ENCODE measurements around the gene STX2. TPM values are rescaled to one million over a fixed set of nuclear protein-coding genes. Genes with fewer than 3 reads are reported as not detected.

The STX2 gene
- total and polyA plus RNA-seq, 10 of the 15 experiments (the other 5 are each of a cell fraction or from before 2014, with no cell fraction given) = 6.0 to 22.2 (median 10.0) TPM

GRCh38 chr12:130788515-130788914 lies 50.5 kb downstream of the STX2 start:
- WGBS (ENCODE audit: insufficient coverage, insufficient replicate concordance, low lambda C conversion rate, missing lambda C conversion rate) = 92% methylated on average over 19 of the region's 21 CpGs
- FAIRE-seq (no peak), ATAC-seq (no peak), DNase-seq (ENCODE audit: low read depth, low spot score) (no peak)
- no TSS peak for BruUV-seq (replicated peaks)
- Histone ChIP-seq H3K27me3 (replicated peaks in 1 of 2; ENCODE audit: control insufficient read depth in 2 of 2, insufficient read depth in 2 of 2, low read length in 1 of 2) (no peaks in the 10 kb centered on the region), H4K20me1 (ENCODE audit: control insufficient read depth, insufficient read depth) (no peaks in the 10 kb centered on the region), H3K4me1 (ENCODE audit: control insufficient read depth, insufficient read depth, low read length) (no peaks in the 10 kb centered on the region), H3K36me3 (ENCODE audit: control insufficient read depth in 2 of 2, insufficient read depth in 2 of 2, low read length in 1 of 2) (no peaks in the 10 kb centered on the region; a peak in 1 of 4 replicates), H3K4me3 (no peak overlapping the region), H3K4me2 (ENCODE audit: control insufficient read depth, insufficient read depth) (no peak overlapping the region), H3K9me3 (replicated peaks; ENCODE audit: control insufficient read depth, insufficient read depth, low read length) (no peaks in the 10 kb centered on the region; the same call in 1 of the 3 replicates), H2AFZ (ENCODE audit: control insufficient read depth, low read depth, low read length) (no peak overlapping the region), H3K27ac (ENCODE audit: control insufficient read depth, insufficient read depth) (no peak overlapping the region), H3K9ac (ENCODE audit: control insufficient read depth, insufficient read depth, low read length) (no peak overlapping the region), H3K79me2 (ENCODE audit: control insufficient read depth, insufficient read depth, low read length) (no peaks in the 10 kb centered on the region)
- in situ Hi-C loops (cut with MboI) = no loop called here
- RAD21 ChIA-PET (ENCODE audit: unreplicated experiment) = no interaction called here
- intact Hi-C loops (cut with micrococcal nuclease; ENCODE audit: unreplicated experiment) = no loop called here
- CTCF ChIA-PET = no interaction called here
- TF ChIP-seq SPI1 (IDR thresholded peaks at IDR 0.05; ENCODE audit: borderline replicate concordance, insufficient read depth, low read depth, low read length) (no peak), MYB (IDR thresholded peaks at IDR 0.05; ENCODE audit: borderline replicate concordance, low read depth, low read length) (no peak), RFX5 (IDR thresholded peaks at IDR 0.05; ENCODE audit: low read depth, low read length) (no peak), IRF4 (IDR thresholded peaks at IDR 0.05; ENCODE audit: low read depth, low read length) (no peak), LARP7 (IDR thresholded peaks at IDR 0.05) (no peak), ZZZ3 (IDR thresholded peaks at IDR 0.05; ENCODE audit: control insufficient read depth, insufficient read length, low read depth) (no peak), POLR2AphosphoS2 (IDR thresholded peaks at IDR 0.05; ENCODE audit: low read depth, low read length) (no peak), ZBED1 (IDR thresholded peaks at IDR 0.05; ENCODE audit: borderline replicate concordance) (no peak), ZNF687 (IDR thresholded peaks at IDR 0.05) (no peak), ZSCAN29 (IDR thresholded peaks at IDR 0.05) (no peak), ZBTB40 (IDR thresholded peaks at IDR 0.05; ENCODE audit: borderline replicate concordance) (no peak), NRF1 (conservative IDR thresholded peaks at IDR 0.05; ENCODE audit: low read depth, low read length) (no peak), JUND (IDR thresholded peaks at IDR 0.05; ENCODE audit: low read depth, low read length) (no peak)
- TF ChIP-seq, protein P1, sequence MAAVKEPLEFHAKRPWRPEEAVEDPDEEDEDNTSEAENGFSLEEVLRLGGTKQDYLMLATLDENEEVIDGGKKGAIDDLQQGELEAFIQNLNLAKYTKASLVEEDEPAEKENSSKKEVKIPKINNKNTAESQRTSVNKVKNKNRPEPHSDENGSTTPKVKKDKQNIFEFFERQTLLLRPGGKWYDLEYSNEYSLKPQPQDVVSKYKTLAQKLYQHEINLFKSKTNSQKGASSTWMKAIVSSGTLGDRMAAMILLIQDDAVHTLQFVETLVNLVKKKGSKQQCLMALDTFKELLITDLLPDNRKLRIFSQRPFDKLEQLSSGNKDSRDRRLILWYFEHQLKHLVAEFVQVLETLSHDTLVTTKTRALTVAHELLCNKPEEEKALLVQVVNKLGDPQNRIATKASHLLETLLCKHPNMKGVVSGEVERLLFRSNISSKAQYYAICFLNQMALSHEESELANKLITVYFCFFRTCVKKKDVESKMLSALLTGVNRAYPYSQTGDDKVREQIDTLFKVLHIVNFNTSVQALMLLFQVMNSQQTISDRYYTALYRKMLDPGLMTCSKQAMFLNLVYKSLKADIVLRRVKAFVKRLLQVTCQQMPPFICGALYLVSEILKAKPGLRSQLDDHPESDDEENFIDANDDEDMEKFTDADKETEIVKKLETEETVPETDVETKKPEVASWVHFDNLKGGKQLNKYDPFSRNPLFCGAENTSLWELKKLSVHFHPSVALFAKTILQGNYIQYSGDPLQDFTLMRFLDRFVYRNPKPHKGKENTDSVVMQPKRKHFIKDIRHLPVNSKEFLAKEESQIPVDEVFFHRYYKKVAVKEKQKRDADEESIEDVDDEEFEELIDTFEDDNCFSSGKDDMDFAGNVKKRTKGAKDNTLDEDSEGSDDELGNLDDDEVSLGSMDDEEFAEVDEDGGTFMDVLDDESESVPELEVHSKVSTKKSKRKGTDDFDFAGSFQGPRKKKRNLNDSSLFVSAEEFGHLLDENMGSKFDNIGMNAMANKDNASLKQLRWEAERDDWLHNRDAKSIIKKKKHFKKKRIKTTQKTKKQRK (IDR thresholded peaks at IDR 0.05; ENCODE audit: low read depth, low read length) = no peak
- SMC1A ChIA-PET (ENCODE audit: uncharacterized antibody, unreplicated experiment) = no interaction called here
- POLR2A ChIA-PET = no interaction called here

Measured in GM12878 (cell line).